Activated naive CD8-positive, alpha-beta T cell treated with anti-CD3 and anti-CD28 coated beads for 36 hours (primary cell): Measurements from ENCODE around the gene ZSWIM6. TPM values are rescaled to one million over a fixed set of nuclear protein-coding genes. Genes with fewer than 3 reads are reported as not detected.

Experiments used
- DNase-seq: peaks from one replicate; pipeline ENCODE4 v3.0.0; 2021
- H3K27ac Mint-ChIP-seq: one replicate; pipeline ENCODE4 v1.8.0; 2022; ENCODE audit warnings: mild to moderate bottlenecking, moderate library complexity, mixed read lengths
- H3K27me3 Mint-ChIP-seq: one replicate; pipeline ENCODE4 v1.8.0; 2022; ENCODE audit warnings: mild to moderate bottlenecking, mixed read lengths
- H3K36me3 Mint-ChIP-seq: one replicate; pipeline ENCODE4 v1.8.0; 2021; ENCODE audit warnings: mild to moderate bottlenecking, mixed read lengths
- H3K4me1 Mint-ChIP-seq: one replicate; pipeline ENCODE4 v1.8.0; 2021; ENCODE audit warnings: mixed read lengths
- H3K4me3 Mint-ChIP-seq: one replicate; pipeline ENCODE4 v1.8.0; 2022; ENCODE audit warnings: mild to moderate bottlenecking, moderate library complexity, mixed read lengths
- H3K9me3 Mint-ChIP-seq: one replicate; pipeline ENCODE4 v1.8.0; 2022; ENCODE audit warnings: mixed read lengths
- total RNA-seq, 2 experiments: library from RNA; stranded (reverse); gene quantifications; one replicate each; pipeline ENCODE4 v1.2.3, GENCODE V29; 2021

The ZSWIM6 gene
- total RNA-seq, 2 experiments from 2014 or later: 3.0 to 3.2 TPM

DNA sequence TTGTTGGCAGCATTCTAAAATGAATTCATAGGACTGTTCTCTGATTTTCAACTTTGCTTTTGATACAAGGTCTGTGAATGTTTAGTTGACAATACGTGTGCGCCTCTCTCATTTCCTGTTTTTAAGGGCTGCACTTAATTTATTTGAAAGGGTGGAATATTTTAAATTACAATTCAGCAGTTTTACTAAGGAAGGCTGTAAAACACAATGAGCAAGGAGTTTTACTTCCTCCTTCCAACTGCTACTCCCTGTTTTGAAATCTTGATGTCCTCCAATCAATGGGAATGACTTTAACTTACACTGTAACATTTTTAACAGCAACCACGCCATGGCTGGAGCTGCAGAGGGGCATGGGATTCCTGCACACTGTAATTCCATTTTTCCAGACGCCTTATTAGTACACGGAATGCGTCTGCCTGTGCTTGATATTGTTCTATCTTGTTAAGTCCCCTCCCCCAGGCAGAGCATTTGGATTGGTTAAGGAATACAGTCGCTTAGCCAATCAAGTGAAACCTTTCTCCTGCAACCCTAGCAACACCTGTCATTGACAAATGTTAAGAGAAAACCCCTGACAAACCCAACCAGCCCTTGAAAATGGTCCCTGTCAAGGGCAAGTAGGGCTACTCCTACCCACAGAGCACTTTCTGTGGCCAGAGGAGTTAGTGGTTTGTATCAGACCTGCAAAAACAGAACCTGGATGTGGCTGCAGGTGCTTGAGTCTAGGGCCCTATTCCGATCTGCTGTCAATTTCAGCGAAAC is 12.5 kb upstream of the ZSWIM6 start:
- H3K9me3 Mint-ChIP-seq: no peaks in the 10 kb centered on the region
- peaks cover 13% of the 10 kb centered on the region for H3K27me3 Mint-ChIP-seq
- DNase-seq: no peak
- peaks cover 9% of the 10 kb centered on the region for H3K4me1 Mint-ChIP-seq
- peaks cover 3% of the 10 kb centered on the region for H3K36me3 Mint-ChIP-seq
- H3K27ac Mint-ChIP-seq: no peak overlapping the region
- H3K4me3 Mint-ChIP-seq: no peak overlapping the region

- H3K4me1 Mint-ChIP-seq: peaks cover 9% of the 10 kb centered on the region
- no peak overlapping the region for H3K4me3 Mint-ChIP-seq
- no peaks in the 10 kb centered on the region for H3K9me3 Mint-ChIP-seq
- peaks cover 11% of the 10 kb centered on the region for H3K27me3 Mint-ChIP-seq
- no peak for DNase-seq
- no peak overlapping the region for H3K27ac Mint-ChIP-seq
- H3K36me3 Mint-ChIP-seq: peaks cover 3% of the 10 kb centered on the region
Observed at GRCh38 chr5:61320860-61321259, 11.2 kb upstream of the ZSWIM6 start.

- Mint-ChIP-seq H3K9me3 (no peaks in the 10 kb centered on the region), H3K27ac (no peak overlapping the region), H3K4me3 (no peak overlapping the region), H3K4me1 (peaks cover 9% of the 10 kb centered on the region), H3K36me3 (peaks cover 3% of the 10 kb centered on the region), H3K27me3 (peaks cover 14% of the 10 kb centered on the region)
- DNase-seq: no peak
Observed at GRCh38 chr5:61321669-61322068, 10.4 kb upstream of the ZSWIM6 start.

DNA sequence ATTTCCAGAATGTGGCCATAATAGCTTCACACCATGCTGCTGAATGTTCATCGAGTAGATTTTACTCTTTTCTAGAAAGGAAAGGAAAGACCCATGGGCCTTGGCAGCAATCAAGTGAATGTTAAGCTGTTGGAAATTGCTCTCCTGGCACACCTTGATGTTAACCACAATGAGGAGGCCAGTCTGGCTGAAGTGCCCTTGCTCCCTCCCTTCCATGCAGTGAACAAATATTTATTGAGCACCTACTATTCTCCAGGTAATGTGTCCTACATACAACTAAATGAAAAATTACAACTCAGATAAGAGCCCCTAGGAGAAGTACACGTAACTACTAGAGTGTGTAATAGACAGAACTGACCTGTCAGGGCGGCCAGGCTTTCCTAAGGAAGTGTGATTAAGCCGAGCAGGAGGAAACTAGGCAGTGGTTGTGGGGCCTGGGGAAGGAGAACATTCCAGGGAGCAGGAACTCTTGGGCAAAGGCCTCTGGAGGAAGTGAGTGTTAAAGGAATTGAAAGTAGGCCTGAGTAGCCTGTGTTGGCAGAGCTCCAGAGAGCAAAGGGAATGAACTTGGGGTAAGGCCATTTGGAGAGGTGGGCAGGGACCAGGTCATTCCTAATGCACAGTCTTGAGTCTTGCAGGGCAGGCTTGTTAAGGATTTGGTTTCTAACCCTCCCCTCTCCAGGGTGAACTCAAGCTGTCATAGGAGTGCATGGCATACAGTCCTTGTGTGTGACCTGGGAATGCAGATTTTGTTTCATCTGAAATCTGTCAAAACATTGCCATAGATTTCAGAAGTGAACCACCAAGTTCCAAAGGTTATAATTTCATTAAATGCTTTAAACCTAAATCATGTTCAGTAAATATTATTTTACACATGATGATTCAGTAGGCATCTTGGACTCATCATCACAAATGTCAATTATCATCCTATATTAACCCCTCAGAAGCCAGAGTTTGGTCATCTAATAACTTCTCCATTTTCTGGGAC is 9.0 kb upstream of the ZSWIM6 start:
- Mint-ChIP-seq H3K36me3 (peaks cover 3% of the 10 kb centered on the region), H3K4me3 (no peak overlapping the region), H3K27me3 (peaks cover 24% of the 10 kb centered on the region), H3K27ac (no peak overlapping the region), H3K9me3 (no peaks in the 10 kb centered on the region), H3K4me1 (peaks cover 17% of the 10 kb centered on the region)
- DNase-seq: no peak

DNA sequence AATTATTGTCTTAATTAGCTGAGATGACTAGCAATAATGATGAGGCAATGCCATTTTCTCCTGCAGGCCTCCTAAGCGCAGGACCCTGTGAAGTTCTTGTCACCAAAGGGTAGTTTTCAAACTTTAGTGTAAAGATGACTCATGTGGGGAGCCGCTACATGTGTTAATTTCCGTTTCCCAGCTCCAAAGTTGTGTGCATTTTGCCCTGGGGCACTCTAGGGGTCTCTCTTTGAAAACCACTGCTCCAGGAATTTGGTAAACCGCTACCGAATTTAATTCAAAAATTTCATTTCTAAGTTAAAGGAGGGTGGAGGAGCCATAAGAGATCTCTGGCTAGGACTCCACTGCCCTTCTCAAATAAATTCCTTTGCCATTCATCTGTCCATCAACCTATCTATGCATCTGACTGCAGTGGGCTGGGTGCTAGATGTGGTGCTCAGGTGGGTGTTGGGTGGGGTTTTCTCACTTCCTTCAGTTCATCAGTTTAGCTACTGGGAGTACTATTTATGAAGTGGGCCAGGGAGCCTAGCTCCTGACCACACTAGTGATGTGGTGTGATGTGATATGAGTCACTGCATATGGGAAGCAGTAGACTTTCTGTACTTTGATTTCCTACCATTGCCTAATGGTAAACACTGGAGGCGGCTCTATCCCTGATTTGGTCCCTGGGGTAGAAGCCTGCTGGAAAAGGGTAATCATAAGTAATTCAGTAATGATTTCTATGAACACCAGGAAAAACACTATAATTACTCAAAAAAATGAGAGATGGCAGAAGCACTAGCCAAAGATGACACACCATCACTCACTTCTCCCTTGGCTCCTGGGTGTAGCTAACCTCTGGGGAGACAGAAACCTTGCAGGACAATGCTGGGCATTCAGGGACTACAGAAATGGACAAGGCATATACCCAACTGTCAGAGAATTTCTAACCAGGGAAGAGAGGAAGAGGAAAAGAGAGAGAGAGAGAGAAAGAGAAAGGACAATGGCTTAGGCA is 4.0 kb upstream of the ZSWIM6 start:
- Mint-ChIP-seq H3K4me1 (peaks cover 31% of the 10 kb centered on the region), H3K4me3 (no peak overlapping the region), H3K36me3 (peaks cover 3% of the 10 kb centered on the region), H3K27ac (no peak overlapping the region), H3K27me3 (peaks cover 46% of the 10 kb centered on the region), H3K9me3 (no peaks in the 10 kb centered on the region)
- peak; percentile 22 for DNase-seq

GRCh38 chr5:61328791-61329549 is 3.1 kb upstream of the ZSWIM6 start:
- H3K27me3 Mint-ChIP-seq: peaks cover 44% of the 10 kb centered on the region
- no peaks in the 10 kb centered on the region for H3K9me3 Mint-ChIP-seq
- H3K4me3 Mint-ChIP-seq: no peak overlapping the region
- H3K27ac Mint-ChIP-seq: no peak overlapping the region
- no peak for DNase-seq
- peaks cover 32% of the 10 kb centered on the region for H3K4me1 Mint-ChIP-seq
- peaks cover under 1% of the 10 kb centered on the region for H3K36me3 Mint-ChIP-seq

DNA sequence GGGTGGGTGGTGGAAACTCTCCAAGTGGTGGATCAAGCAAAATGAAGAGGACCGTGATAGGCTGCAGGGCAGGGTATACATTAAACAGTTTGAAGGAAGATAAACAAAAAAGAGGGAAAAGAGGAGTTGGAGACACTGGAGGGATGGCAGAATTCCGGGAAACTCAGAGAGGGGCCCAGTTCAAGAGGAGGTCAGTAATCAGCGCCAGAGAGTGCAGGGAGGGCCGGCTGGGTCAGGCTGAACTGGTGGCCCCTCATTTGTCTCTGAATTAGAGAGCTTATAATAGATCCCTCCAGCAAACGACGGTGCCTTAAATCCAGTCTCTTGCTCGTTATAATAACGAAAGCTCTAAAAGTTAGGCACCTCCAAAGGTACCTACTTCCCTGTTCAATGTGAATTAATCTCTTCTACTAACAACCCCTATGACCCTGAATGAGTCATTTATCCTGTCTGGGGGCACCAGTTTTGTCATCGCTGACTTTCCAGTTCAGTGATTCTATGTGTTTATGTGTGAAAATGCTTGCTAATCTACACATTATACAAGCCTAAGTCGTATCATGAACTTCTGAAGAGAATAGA is 2.4 kb upstream of the ZSWIM6 start:
- Mint-ChIP-seq H3K27ac (no peak overlapping the region), H3K4me3 (peak overlapping the region; percentile 29), H3K36me3 (peaks cover 1% of the 10 kb centered on the region), H3K27me3 (peaks cover 46% of the 10 kb centered on the region), H3K9me3 (no peaks in the 10 kb centered on the region), H3K4me1 (peaks cover 38% of the 10 kb centered on the region)
- no peak for DNase-seq

GRCh38 chr5:61330341-61330844 is 1.7 kb upstream of the ZSWIM6 start:
- H3K27me3 Mint-ChIP-seq: peaks cover 43% of the 10 kb centered on the region
- H3K9me3 Mint-ChIP-seq: no peaks in the 10 kb centered on the region
- no peak for DNase-seq
- H3K4me1 Mint-ChIP-seq: peaks cover 44% of the 10 kb centered on the region
- peaks cover 2% of the 10 kb centered on the region for H3K36me3 Mint-ChIP-seq
- no peak overlapping the region for H3K27ac Mint-ChIP-seq
- H3K4me3 Mint-ChIP-seq: peak overlapping the region; percentile 71

DNA sequence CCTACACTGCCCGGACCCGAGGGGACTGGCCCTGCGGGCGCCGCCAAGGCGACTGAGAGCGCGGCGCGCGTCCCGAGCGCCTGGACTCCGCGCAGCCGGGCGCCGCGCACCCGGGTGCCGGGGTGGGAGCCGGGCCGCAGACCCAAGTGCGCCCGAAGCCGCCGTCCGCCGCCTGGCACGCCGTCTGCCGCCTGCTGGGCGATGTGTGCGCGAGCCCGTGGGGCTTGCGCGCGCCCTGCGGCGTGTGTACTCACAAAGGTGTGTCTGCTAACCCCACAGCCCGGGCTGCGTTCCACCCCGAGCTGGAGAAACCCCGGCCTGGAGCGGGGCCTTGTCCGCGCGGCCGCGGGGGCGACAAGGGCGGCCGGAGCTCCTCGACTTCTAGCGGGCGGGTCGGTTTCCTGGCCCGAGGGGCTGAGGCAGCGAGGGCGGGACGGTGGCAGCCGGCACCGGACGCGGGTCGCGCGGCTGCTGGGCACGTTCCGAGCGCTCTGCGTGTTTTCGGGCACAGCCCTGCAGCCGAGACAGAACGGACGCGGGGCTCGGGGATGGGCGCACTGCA is 1.1 kb upstream of the ZSWIM6 start:
- Mint-ChIP-seq H3K4me3 (peak overlapping the region; percentile 84), H3K27ac (no peak overlapping the region), H3K27me3 (peaks cover 43% of the 10 kb centered on the region), H3K4me1 (peaks cover 46% of the 10 kb centered on the region), H3K36me3 (peaks cover 3% of the 10 kb centered on the region), H3K9me3 (no peaks in the 10 kb centered on the region)
- DNase-seq: peak; percentile 74

GRCh38 chr5:61332358-61332749 is 296 bp downstream of the ZSWIM6 start:
- H3K4me3 Mint-ChIP-seq: peak overlapping the region; percentile 84
- peaks cover 33% of the 10 kb centered on the region for H3K27me3 Mint-ChIP-seq
- H3K27ac Mint-ChIP-seq: peak overlapping the region; percentile 86
- H3K9me3 Mint-ChIP-seq: peaks cover 3% of the 10 kb centered on the region
- peaks cover 16% of the 10 kb centered on the region for H3K36me3 Mint-ChIP-seq
- peak; percentile 49 for DNase-seq
- H3K4me1 Mint-ChIP-seq: peaks cover 46% of the 10 kb centered on the region

DNA sequence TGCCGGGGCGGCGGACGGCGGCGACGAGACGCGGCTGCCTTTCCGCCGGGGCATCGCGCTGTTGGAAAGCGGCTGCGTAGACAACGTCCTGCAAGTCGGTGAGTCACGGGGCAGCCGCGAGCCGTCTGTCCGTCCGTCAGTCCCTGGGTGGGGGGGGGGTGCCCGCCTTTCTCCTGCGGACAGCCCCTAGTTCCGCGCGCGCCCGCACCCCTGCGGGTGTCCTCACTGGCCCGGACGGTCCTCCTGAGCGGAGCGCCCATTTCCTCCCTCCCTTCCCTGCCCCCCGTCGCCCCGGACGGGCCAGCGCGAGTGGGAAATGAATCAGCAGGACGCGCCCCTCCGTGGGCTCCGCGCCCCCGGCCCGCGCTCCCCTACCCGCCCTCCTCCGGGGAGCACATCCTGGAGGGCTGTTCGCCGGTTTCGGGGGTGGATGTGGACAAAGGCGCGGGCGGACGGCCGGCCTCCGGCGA is 828 bp downstream of the ZSWIM6 start:
- H3K9me3 Mint-ChIP-seq: peaks cover 3% of the 10 kb centered on the region
- peaks cover 28% of the 10 kb centered on the region for H3K27me3 Mint-ChIP-seq
- H3K36me3 Mint-ChIP-seq: peaks cover 17% of the 10 kb centered on the region
- peak; percentile 25 for DNase-seq
- H3K27ac Mint-ChIP-seq: no peak overlapping the region
- peak overlapping the region; percentile 76 for H3K4me3 Mint-ChIP-seq
- peaks cover 43% of the 10 kb centered on the region for H3K4me1 Mint-ChIP-seq

DNA sequence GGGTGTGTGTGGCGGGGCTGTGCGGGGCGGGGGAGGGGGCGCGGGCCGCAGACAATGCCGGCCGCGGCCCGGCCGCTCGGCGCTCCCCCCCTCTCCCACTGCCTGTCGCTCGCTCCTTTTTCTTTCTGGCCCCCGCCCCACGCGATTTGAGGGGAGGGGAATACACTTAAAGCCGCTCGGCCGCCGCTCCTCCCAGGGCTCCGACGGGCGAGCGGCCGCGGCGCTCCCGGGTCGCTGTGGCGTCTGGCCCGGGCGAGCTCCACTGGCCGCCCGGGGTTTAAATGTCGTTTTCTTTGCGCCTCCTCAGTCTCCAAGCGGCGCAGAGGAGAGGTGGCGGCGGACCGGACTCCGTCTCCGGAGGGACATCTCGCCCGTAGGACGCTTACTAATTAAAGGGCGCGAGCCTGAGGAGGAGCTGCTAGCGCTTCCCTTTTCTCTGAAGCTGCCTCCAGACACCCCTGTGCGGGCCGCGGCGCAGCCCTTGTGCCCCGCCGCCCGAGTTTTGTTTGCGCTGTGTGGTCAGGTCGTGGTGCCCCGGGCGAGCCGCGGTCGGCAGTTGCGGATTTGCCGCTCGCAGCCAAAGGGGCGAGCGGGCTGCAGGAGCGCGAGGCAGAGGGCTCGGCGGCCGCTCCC is 1.4 kb downstream of the ZSWIM6 start:
- DNase-seq: peak; percentile 26
- peaks cover 17% of the 10 kb centered on the region for H3K36me3 Mint-ChIP-seq
- H3K9me3 Mint-ChIP-seq: peaks cover 3% of the 10 kb centered on the region
- peaks cover 40% of the 10 kb centered on the region for H3K4me1 Mint-ChIP-seq
- no peak overlapping the region for H3K27ac Mint-ChIP-seq
- H3K4me3 Mint-ChIP-seq: peak overlapping the region; percentile 76
- peaks cover 24% of the 10 kb centered on the region for H3K27me3 Mint-ChIP-seq
